ENCODE results near the gene SLC16A12.

DNA sequence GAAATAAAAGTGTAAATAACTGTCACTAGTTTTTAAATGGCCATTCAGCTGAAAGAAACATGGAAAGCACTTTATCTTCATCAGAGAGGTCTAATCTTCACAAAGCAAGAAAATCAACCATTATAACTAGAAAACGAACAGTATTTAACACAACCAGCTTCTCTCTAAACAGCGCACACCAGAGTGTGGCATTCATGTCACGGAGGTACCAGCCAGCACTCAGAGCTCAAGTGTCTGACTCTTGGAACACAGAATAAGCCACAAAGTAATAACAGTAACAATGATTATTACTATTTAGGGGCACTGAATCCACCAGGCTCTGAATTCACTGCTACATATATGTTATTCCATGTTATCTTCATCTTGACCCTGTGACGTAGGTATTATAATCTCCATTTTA is 60.9 kb downstream of the SLC16A12 start:
- TF ChIP-seq POLR2AphosphoS5 (IDR thresholded peaks at IDR 0.05; ENCODE audit: low read depth, low read length) (no peak), POLR2A (IDR thresholded peaks at IDR 0.05; ENCODE audit: low read depth, low read length) (no peak)
